Measurements from ENCODE around the gene SLC6A1. TPM values are rescaled to one million over a fixed set of nuclear protein-coding genes. Genes with fewer than 3 reads are reported as not detected.

SLC6A1 gene
- total RNA-seq, 1 donor from 2014 or later: not detected

- intact Hi-C loops (cut with micrococcal nuclease): no loop called here
Observed at GRCh38 chr3:10970306-10970960, 22.1 kb upstream of the SLC6A1 start.

GRCh38 chr3:10972072-10972782 lies 20.3 kb upstream of the SLC6A1 start:
- intact Hi-C loops (cut with micrococcal nuclease): no loop called here

- intact Hi-C loops (cut with micrococcal nuclease): no loop called here
Observed at GRCh38 chr3:10973046-10973595, 19.4 kb upstream of the SLC6A1 start.

GRCh38 chr3:10974131-10974530 lies 18.4 kb upstream of the SLC6A1 start:
- intact Hi-C loops (cut with micrococcal nuclease): no loop called here

GRCh38 chr3:10974746-10975375 lies 17.7 kb upstream of the SLC6A1 start:
- intact Hi-C loops (cut with micrococcal nuclease): no loop called here

GRCh38 chr3:10975695-10976234 lies 16.8 kb upstream of the SLC6A1 start:
- intact Hi-C loops (cut with micrococcal nuclease): no loop called here

GRCh38 chr3:10976770-10977169 lies 15.8 kb upstream of the SLC6A1 start:
- intact Hi-C loops (cut with micrococcal nuclease): no loop called here

GRCh38 chr3:10977892-10978510 lies 14.5 kb upstream of the SLC6A1 start:
- intact Hi-C loops (cut with micrococcal nuclease): no loop called here

- intact Hi-C loops (cut with micrococcal nuclease): no loop called here
Observed at GRCh38 chr3:10978956-10979355, 13.6 kb upstream of the SLC6A1 start.

GRCh38 chr3:10980312-10980711 lies 12.2 kb upstream of the SLC6A1 start:
- intact Hi-C loops (cut with micrococcal nuclease): no loop called here

GRCh38 chr3:10981031-10981430 lies 11.5 kb upstream of the SLC6A1 start:
- intact Hi-C loops (cut with micrococcal nuclease): no loop called here

GRCh38 chr3:10981961-10982360 lies 10.6 kb upstream of the SLC6A1 start:
- intact Hi-C loops (cut with micrococcal nuclease): no loop called here

GRCh38 chr3:10982782-10983181 lies 9.8 kb upstream of the SLC6A1 start:
- intact Hi-C loops (cut with micrococcal nuclease): no loop called here

GRCh38 chr3:10983219-10983916 lies 9.2 kb upstream of the SLC6A1 start:
- intact Hi-C loops (cut with micrococcal nuclease): no loop called here

GRCh38 chr3:10984371-10984896 lies 8.1 kb upstream of the SLC6A1 start:
- intact Hi-C loops (cut with micrococcal nuclease): no loop called here

GRCh38 chr3:10985181-10985580 lies 7.4 kb upstream of the SLC6A1 start:
- intact Hi-C loops (cut with micrococcal nuclease): no loop called here

- intact Hi-C loops (cut with micrococcal nuclease): no loop called here
Observed at GRCh38 chr3:10986592-10986991, 6.0 kb upstream of the SLC6A1 start.

- intact Hi-C loops (cut with micrococcal nuclease): no loop called here
Observed at GRCh38 chr3:10988001-10988665, 4.4 kb upstream of the SLC6A1 start.

- intact Hi-C loops (cut with micrococcal nuclease): no loop called here
Observed at GRCh38 chr3:10988991-10989484, 3.5 kb upstream of the SLC6A1 start.

Data from T-helper 2 cell treated with Interferon-gamma antibody and Interleukin-4, amounts not matched to agents 100 ng/mL and 5 ng/mL, for 36 hours (primary cell).